SK-N-SH (cell line): Measurements from ENCODE around the gene GDPD3.

Experiments
- CTCF ChIP-seq: fragments of 200-600 bp; sonication (generic); IDR thresholded peaks from 2 replicates; pipeline ENCODE4 v1.6.1; 2017; ENCODE audit warnings: antibody characterized with exemption, mild to moderate bottlenecking, moderate library complexity
- EP300 ChIP-seq, 2 experiments: IDR thresholded peaks; 2 replicates each; pipeline versions ENCODE4 v1.4.0 to v1.6.1; 2012; ENCODE audit warnings: borderline replicate concordance in 1 of 2, low read depth in 1 of 2, low read length in 1 of 2
- EZH2phosphoT487 ChIP-seq: fragments of 200-600 bp; sonication (generic); IDR thresholded peaks from 2 replicates; pipeline ENCODE4 v1.6.1; 2017; ENCODE audit warnings: low read depth, mixed run types, mild to moderate bottlenecking, antibody characterized with exemption, moderate library complexity, borderline replicate concordance
- MXI1 ChIP-seq: IDR thresholded peaks from 2 replicates; pipeline ENCODE4 v1.6.1; 2012; ENCODE audit warnings: mild to moderate bottlenecking, low read depth, low read length, improper control_type of control experiment
- POLR2AphosphoS5 ChIP-seq: IDR thresholded peaks from 2 replicates; pipeline ENCODE4 v1.6.1; 2012; ENCODE audit warnings: low read depth, low read length
- RAD21 ChIP-seq: IDR thresholded peaks from 2 replicates; pipeline ENCODE4 v1.6.1; 2012; ENCODE audit warnings: mild to moderate bottlenecking, low read length
- RFX5 ChIP-seq: IDR thresholded peaks from 2 replicates; pipeline ENCODE4 v1.6.1; 2012; ENCODE audit warnings: mild to moderate bottlenecking, improper control_type of control experiment, low read length
- TF ChIP-seq, protein P1 (sequence below): IDR thresholded peaks from 2 replicates; pipeline ENCODE4 v1.6.1; 2012; ENCODE audit warnings: mild to moderate bottlenecking, low read depth, low read length, moderate library complexity
- TF ChIP-seq, protein P2 (sequence below): IDR thresholded peaks from 2 replicates; pipeline ENCODE4 v1.4.0; 2012; ENCODE audit warnings: low read depth

- no peak for TF ChIP-seq RFX5
- no peak for TF ChIP-seq MXI1
- TF ChIP-seq CTCF, result no peak
- TF ChIP-seq EP300 (IDR thresholded peaks at IDR 0.05; ENCODE audit: borderline replicate concordance in 1 of 2, low read depth in 1 of 2, low read length in 1 of 2), result no peak
- no peak for TF ChIP-seq POLR2AphosphoS5
- TF ChIP-seq, protein P1, sequence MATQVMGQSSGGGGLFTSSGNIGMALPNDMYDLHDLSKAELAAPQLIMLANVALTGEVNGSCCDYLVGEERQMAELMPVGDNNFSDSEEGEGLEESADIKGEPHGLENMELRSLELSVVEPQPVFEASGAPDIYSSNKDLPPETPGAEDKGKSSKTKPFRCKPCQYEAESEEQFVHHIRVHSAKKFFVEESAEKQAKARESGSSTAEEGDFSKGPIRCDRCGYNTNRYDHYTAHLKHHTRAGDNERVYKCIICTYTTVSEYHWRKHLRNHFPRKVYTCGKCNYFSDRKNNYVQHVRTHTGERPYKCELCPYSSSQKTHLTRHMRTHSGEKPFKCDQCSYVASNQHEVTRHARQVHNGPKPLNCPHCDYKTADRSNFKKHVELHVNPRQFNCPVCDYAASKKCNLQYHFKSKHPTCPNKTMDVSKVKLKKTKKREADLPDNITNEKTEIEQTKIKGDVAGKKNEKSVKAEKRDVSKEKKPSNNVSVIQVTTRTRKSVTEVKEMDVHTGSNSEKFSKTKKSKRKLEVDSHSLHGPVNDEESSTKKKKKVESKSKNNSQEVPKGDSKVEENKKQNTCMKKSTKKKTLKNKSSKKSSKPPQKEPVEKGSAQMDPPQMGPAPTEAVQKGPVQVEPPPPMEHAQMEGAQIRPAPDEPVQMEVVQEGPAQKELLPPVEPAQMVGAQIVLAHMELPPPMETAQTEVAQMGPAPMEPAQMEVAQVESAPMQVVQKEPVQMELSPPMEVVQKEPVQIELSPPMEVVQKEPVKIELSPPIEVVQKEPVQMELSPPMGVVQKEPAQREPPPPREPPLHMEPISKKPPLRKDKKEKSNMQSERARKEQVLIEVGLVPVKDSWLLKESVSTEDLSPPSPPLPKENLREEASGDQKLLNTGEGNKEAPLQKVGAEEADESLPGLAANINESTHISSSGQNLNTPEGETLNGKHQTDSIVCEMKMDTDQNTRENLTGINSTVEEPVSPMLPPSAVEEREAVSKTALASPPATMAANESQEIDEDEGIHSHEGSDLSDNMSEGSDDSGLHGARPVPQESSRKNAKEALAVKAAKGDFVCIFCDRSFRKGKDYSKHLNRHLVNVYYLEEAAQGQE, result no peak
- TF ChIP-seq, protein P2, sequence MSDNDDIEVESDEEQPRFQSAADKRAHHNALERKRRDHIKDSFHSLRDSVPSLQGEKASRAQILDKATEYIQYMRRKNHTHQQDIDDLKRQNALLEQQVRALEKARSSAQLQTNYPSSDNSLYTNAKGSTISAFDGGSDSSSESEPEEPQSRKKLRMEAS, result no peak
- TF ChIP-seq RAD21, result no peak
- TF ChIP-seq EZH2phosphoT487, result no peak
Observed at GRCh38 chr16:30068333-30068732, 45.0 kb downstream of the GDPD3 start.
